DND-41 (cell line): Measurements from ENCODE around the gene CD81.

ENCODE experiments used
- ATAC-seq: fragments of 200-7000 bp; cut with Tn5 transposase; 3 replicates; pipeline ENCODE4 v1.9.1; 2021; ENCODE audit warnings: low read depth; ENCODE audit not compliant: insufficient read depth
- DNase-seq: peaks from one replicate; pipeline ENCODE4 v3.0.0-alpha.2; 2020
- H2AFZ ChIP-seq: 2 replicates; pipeline ENCODE4 v1.6.0; 2012; ENCODE audit warnings: low read depth, low read length
- H3K27ac ChIP-seq: 2 replicates; pipeline ENCODE4 v1.5.1; 2012; ENCODE audit warnings: low read length, inconsistent platforms
- H3K27me3 ChIP-seq: fragments of 200-600 bp; sonication (generic); 2 replicates; pipeline ENCODE4 v1.6.0; 2012; ENCODE audit warnings: low read length, mild to moderate bottlenecking, inconsistent platforms; ENCODE audit not compliant: insufficient read depth, poor library complexity
- H3K36me3 ChIP-seq: 2 replicates; pipeline ENCODE4 v1.5.1; 2012; ENCODE audit warnings: low read length, inconsistent platforms; ENCODE audit not compliant: insufficient read depth
- H3K4me1 ChIP-seq: 2 replicates; pipeline ENCODE4 v1.5.1; 2012; ENCODE audit warnings: mild to moderate bottlenecking, low read length; ENCODE audit not compliant: insufficient read depth
- H3K4me2 ChIP-seq: 2 replicates; pipeline ENCODE4 v1.6.0; 2012; ENCODE audit warnings: mild to moderate bottlenecking, moderate library complexity, low read length, inconsistent platforms; ENCODE audit not compliant: insufficient read depth
- H3K4me3 ChIP-seq, 2 experiments: fragments of 200-600 bp in 1 of 2; shearing (Covaris generic) in 1 of 2; 2 replicates each; pipeline ENCODE4 v1.5.1; 2012 to 2016; ENCODE audit warnings: inconsistent platforms in 2 of 2, low read length in 2 of 2, mild to moderate bottlenecking in 2 of 2, low read depth in 1 of 2, moderate library complexity in 1 of 2
- H3K79me2 ChIP-seq: 2 replicates; pipeline ENCODE4 v1.6.0; 2012; ENCODE audit warnings: low read length, inconsistent platforms; ENCODE audit not compliant: insufficient read depth
- H3K9ac ChIP-seq: 2 replicates; pipeline ENCODE4 v1.6.0; 2012; ENCODE audit warnings: low read depth, mild to moderate bottlenecking, inconsistent platforms, low read length, moderate library complexity
- H3K9me3 ChIP-seq: 2 replicates; pipeline ENCODE4 v1.5.1; 2012; ENCODE audit warnings: low read length, moderate library complexity, mild to moderate bottlenecking, inconsistent platforms; ENCODE audit not compliant: insufficient read depth, severe bottlenecking
- H4K20me1 ChIP-seq: 2 replicates; pipeline ENCODE4 v1.6.0; 2012; ENCODE audit warnings: low read length; ENCODE audit not compliant: insufficient read depth
- CTCF ChIP-seq: IDR thresholded peaks from 2 replicates; pipeline ENCODE4 v1.5.1; 2012; ENCODE audit warnings: borderline replicate concordance, low read length, moderate library complexity, mild to moderate bottlenecking; ENCODE audit not compliant: poor library complexity, severe bottlenecking; ENCODE audit errors: extremely low read depth
- EZH2 ChIP-seq: IDR thresholded peaks from 3 replicates; pipeline ENCODE4 v1.6.1; 2012; ENCODE audit warnings: borderline replicate concordance, low read depth, mild to moderate bottlenecking, moderate library complexity, low read length, inconsistent platforms; ENCODE audit not compliant: severe bottlenecking

Gene CD81

GRCh38 chr11:2383852-2384804 lies 7.0 kb downstream of the CD81 start:
- TF ChIP-seq CTCF, result no peak
- TF ChIP-seq EZH2, result no peak
- H3K9me3 ChIP-seq, result no peaks in the 10 kb centered on the region
- H3K9ac ChIP-seq, result no peak overlapping the region
- H3K4me3 ChIP-seq, result no peak overlapping the region
- no peak for DNase-seq
- no peaks in the 10 kb centered on the region for H3K27me3 ChIP-seq
- H3K4me1 ChIP-seq, result peaks cover 53% of the 10 kb centered on the region
- H3K79me2 ChIP-seq, result peaks cover 98% of the 10 kb centered on the region
- no peak for ATAC-seq
- H3K36me3 ChIP-seq, result peaks cover 67% of the 10 kb centered on the region
- no peak overlapping the region for H3K27ac ChIP-seq
- H2AFZ ChIP-seq, result no peak overlapping the region
- no peak overlapping the region for H3K4me2 ChIP-seq
- peaks cover 96% of the 10 kb centered on the region for H4K20me1 ChIP-seq

GRCh38 chr11:2385156-2386151 lies 8.3 kb downstream of the CD81 start:
- no peaks in the 10 kb centered on the region for H3K27me3 ChIP-seq
- H3K4me3 ChIP-seq, result no peak overlapping the region
- no peaks in the 10 kb centered on the region for H3K9me3 ChIP-seq
- 0 out of 3 replicates have a peak, but pooled peaks have one; percentile 29 for ATAC-seq
- H3K36me3 ChIP-seq, result peaks cover 70% of the 10 kb centered on the region
- H3K4me1 ChIP-seq, result peaks cover 42% of the 10 kb centered on the region
- peak; percentile 33 for DNase-seq
- 0 out of 2 replicates have a peak overlapping the region, but pooled peaks have one; percentile 8 for H3K4me2 ChIP-seq
- H3K79me2 ChIP-seq, result peaks cover 98% of the 10 kb centered on the region
- H4K20me1 ChIP-seq, result peaks cover 97% of the 10 kb centered on the region
- TF ChIP-seq CTCF (no peak), EZH2 (no peak)
- no peak overlapping the region for H2AFZ ChIP-seq
- H3K27ac ChIP-seq, result peak overlapping the region; percentile 2; the same call in 1 of the 2 replicates
- H3K9ac ChIP-seq, result no peak overlapping the region

GRCh38 chr11:2386591-2386990 lies 9.5 kb downstream of the CD81 start:
- H3K9ac ChIP-seq, result no peak overlapping the region
- ATAC-seq (no peak), DNase-seq (no peak)
- peaks cover 70% of the 10 kb centered on the region for H3K36me3 ChIP-seq
- H3K4me1 ChIP-seq, result peaks cover 32% of the 10 kb centered on the region
- H3K4me3 ChIP-seq, result no peak overlapping the region
- TF ChIP-seq EZH2 (no peak), CTCF (no peak)
- peaks cover 96% of the 10 kb centered on the region for H4K20me1 ChIP-seq
- H2AFZ ChIP-seq, result no peak overlapping the region
- no peaks in the 10 kb centered on the region for H3K27me3 ChIP-seq
- H3K79me2 ChIP-seq, result peaks cover 98% of the 10 kb centered on the region
- H3K9me3 ChIP-seq, result no peaks in the 10 kb centered on the region
- peak overlapping the region; percentile 59; the same call in 1 of the 2 replicates for H3K27ac ChIP-seq
- no peak overlapping the region for H3K4me2 ChIP-seq
